GM18519 (cell line): ENCODE measurements around the gene SEC24D.
"Not testable (repeated sequence)": the region's sequence is repeated elsewhere in the genome, so short reads cannot be mapped to it uniquely, and the experiment has no call there.

Experiments
- ATAC-seq: cut with Tn5 transposase; IDR thresholded peaks from one replicate; pipeline ENCODE4 v1.9.1; 2021; ENCODE audit warnings: mild to moderate bottlenecking, moderate library complexity; ENCODE audit not compliant: unreplicated experiment, low FRiP score

The SEC24D gene

GRCh38 chr4:118814058-118814457 lies 21.9 kb downstream of the SEC24D start:
- ATAC-seq: no peak

GRCh38 chr4:118813561-118813960 lies 22.4 kb downstream of the SEC24D start:
- no peak for ATAC-seq

GRCh38 chr4:118811832-118812231 lies 24.1 kb downstream of the SEC24D start:
- no peak for ATAC-seq

- ATAC-seq: no peak
Measured at GRCh38 chr4:118810991-118811764, 24.7 kb downstream of the SEC24D start.

GRCh38 chr4:118807659-118808058 lies 28.3 kb downstream of the SEC24D start:
- no peak for ATAC-seq

- ATAC-seq: no peak
Measured at GRCh38 chr4:118803253-118803652, 32.7 kb downstream of the SEC24D start.

- no peak for ATAC-seq
Measured at GRCh38 chr4:118801895-118802575, 33.9 kb downstream of the SEC24D start.

- no peak for ATAC-seq
Measured at GRCh38 chr4:118799231-118799942, 36.5 kb downstream of the SEC24D start.

GRCh38 chr4:118798658-118799057 lies 37.3 kb downstream of the SEC24D start:
- ATAC-seq: no peak

GRCh38 chr4:118797558-118798142 lies 38.3 kb downstream of the SEC24D start:
- no peak for ATAC-seq

- ATAC-seq: not testable (repeated sequence)
Measured at GRCh38 chr4:118791690-118792446, 44.1 kb downstream of the SEC24D start.

- no peak for ATAC-seq
Measured at GRCh38 chr4:118790544-118790943, 45.4 kb downstream of the SEC24D start.

GRCh38 chr4:118788911-118789310 lies 47.0 kb downstream of the SEC24D start:
- ATAC-seq: no peak

- ATAC-seq: no peak
Measured at GRCh38 chr4:118787844-118788380, 48.0 kb downstream of the SEC24D start.

- no peak for ATAC-seq
Measured at GRCh38 chr4:118784776-118785175, 51.1 kb downstream of the SEC24D start.

GRCh38 chr4:118783887-118784286 lies 52.0 kb downstream of the SEC24D start:
- no peak for ATAC-seq

- ATAC-seq: not testable (repeated sequence)
Measured at GRCh38 chr4:118782886-118783285, 53.0 kb downstream of the SEC24D start.

GRCh38 chr4:118777649-118778048 lies 58.3 kb downstream of the SEC24D start:
- ATAC-seq: not testable (repeated sequence)

- ATAC-seq: not testable (repeated sequence)
Measured at GRCh38 chr4:118776955-118777640, 58.8 kb downstream of the SEC24D start.
